GM18951 (cell line): Measurements from ENCODE around the gene ADGRL2.

Experiments used
- POLR2A ChIP-seq: IDR thresholded peaks from 4 replicates; pipeline ENCODE4 v1.6.1; 2011; ENCODE audit warnings: mild to moderate bottlenecking; ENCODE audit not compliant: insufficient read length, insufficient read depth; ENCODE audit errors: extremely low read depth
- in situ Hi-C: fragments of 300-500 bp; cut with MboI; formaldehyde crosslinking; loops from one replicate; pipeline ENCODE4 v1.12.0; 2022; ENCODE audit warnings: low sequenced_read_pairs, mixed read lengths, inconsistent platforms; ENCODE audit not compliant: unreplicated experiment

The ADGRL2 gene

DNA sequence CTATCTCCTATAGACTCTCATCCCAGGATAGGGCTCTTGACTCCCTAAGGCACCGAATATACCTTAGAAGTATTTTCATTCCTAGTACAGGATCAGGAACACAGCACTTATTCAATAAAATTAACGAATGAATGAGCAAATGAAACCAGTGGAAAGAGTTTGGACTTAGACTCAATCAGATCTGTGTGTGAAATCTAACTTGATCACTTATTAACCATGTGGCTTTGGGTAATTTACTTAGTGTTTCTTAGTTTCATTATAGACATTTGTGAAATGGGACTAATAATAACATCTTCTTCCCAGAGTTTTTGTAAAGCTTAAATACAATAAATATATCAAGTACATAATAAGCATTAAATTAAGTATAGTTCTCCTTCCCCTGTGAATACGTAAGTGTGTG lies 230.1 kb downstream of the ADGRL2 start:
- no peak for TF ChIP-seq POLR2A
- in situ Hi-C loops = no loop called here

DNA sequence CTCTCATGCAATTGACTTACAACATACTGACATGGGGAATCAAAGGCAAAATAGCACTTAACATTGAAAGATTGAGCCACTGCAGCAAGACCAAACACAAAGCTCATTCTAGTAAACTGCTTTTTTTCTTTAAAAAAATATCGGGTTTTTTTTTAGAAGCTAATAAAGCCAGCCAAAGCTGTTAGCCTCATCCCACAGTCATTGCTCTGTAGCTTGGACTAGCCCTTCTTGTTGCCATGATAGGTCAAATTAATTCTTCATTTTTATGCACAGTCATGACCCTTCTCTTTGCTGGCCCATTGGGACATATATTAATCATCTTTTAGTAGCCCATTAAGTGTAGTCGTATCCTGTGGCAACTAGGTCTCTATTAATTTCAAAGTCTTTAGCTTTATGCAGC lies 231.3 kb downstream of the ADGRL2 start:
- in situ Hi-C loops = no loop called here
- TF ChIP-seq POLR2A = no peak

DNA sequence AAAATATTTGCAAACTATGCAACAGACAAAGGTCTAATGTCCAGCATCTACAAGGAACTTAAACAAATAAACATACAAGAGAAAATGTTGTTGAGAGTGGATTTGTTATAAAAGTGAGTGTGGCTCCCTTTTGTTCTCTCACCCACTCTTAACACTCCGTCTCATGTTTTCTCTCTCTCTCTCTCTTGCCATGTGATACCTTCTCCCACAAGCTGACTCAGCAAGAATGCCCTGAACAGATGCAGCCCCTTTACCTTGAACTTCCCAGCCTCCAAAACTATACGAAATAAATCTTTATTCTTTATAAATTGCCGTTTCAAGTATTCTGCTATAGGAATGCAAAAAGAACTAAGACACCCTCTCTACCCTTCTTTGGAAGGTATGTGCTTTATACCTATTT lies 234.1 kb downstream of the ADGRL2 start:
- in situ Hi-C loops = no loop called here
- no peak for TF ChIP-seq POLR2A
